ENCODE data around the gene TCTN2. TPM values are rescaled to one million over a fixed set of nuclear protein-coding genes. Genes with fewer than 3 reads are reported as not detected.

Gene TCTN2
- total RNA-seq, 1 donor from 2014 or later, result 9.2 TPM

DNA sequence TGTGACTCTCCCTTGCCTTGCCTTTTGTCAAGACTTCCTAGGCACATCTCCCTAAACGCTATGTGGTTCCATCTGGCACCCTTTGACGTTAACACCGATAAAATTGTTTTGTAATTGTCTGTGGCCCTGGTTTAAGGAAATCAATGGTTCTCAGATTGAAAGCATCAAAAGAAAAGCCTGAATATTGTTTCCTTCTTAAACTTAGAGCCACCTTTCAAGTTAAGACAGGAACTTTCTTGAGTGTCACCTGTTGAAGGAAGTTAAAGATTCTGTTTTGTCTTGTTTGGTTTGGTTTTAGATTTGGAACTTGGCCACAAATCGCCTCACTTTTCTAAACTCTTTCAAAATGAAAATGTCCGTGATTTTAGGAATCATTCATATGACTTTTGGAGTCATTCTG lies 76.4 kb downstream of the TCTN2 start:
- Histone ChIP-seq H2AFZ (ENCODE audit: low read depth, low read length) (no peak overlapping the region), H3K4me3 (ENCODE audit: insufficient read depth, low read depth, low read length) (no peak overlapping the region), H3K4me1 (ENCODE audit: insufficient read depth, low read length) (peaks cover 6% of the 10 kb centered on the region), H3K27me3 (ENCODE audit: insufficient read depth, low read length) (no peaks in the 10 kb centered on the region), H3K27ac (ENCODE audit: low read depth, low read length) (no peak overlapping the region), H4K20me1 (ENCODE audit: insufficient read depth, low read length) (peaks cover 8% of the 10 kb centered on the region), H3K36me3 (ENCODE audit: insufficient read depth, low read length) (peaks cover 24% of the 10 kb centered on the region), H3K79me2 (ENCODE audit: insufficient read depth, low read length) (no peaks in the 10 kb centered on the region), H3K4me2 (ENCODE audit: low read length) (no peak overlapping the region), H3K9me3 (ENCODE audit: insufficient read depth, low read depth, low read length) (no peaks in the 10 kb centered on the region), H3K9ac (ENCODE audit: low read length) (no peak overlapping the region)
- peaks cover 2% of the 10 kb centered on the region for H3K4me1 Mint-ChIP-seq (ENCODE audit: low read depth, unreplicated experiment)
- no peaks in the 10 kb centered on the region for H3K27me3 Mint-ChIP-seq (ENCODE audit: low read depth, unreplicated experiment)
- H3K27ac Mint-ChIP-seq (ENCODE audit: unreplicated experiment), result no peak overlapping the region
- TF ChIP-seq, protein P1, sequence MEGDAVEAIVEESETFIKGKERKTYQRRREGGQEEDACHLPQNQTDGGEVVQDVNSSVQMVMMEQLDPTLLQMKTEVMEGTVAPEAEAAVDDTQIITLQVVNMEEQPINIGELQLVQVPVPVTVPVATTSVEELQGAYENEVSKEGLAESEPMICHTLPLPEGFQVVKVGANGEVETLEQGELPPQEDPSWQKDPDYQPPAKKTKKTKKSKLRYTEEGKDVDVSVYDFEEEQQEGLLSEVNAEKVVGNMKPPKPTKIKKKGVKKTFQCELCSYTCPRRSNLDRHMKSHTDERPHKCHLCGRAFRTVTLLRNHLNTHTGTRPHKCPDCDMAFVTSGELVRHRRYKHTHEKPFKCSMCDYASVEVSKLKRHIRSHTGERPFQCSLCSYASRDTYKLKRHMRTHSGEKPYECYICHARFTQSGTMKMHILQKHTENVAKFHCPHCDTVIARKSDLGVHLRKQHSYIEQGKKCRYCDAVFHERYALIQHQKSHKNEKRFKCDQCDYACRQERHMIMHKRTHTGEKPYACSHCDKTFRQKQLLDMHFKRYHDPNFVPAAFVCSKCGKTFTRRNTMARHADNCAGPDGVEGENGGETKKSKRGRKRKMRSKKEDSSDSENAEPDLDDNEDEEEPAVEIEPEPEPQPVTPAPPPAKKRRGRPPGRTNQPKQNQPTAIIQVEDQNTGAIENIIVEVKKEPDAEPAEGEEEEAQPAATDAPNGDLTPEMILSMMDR (IDR thresholded peaks at IDR 0.05; ENCODE audit: insufficient read depth, low read depth, low read length), result no peak
- TF ChIP-seq EZH2 (IDR thresholded peaks at IDR 0.05; ENCODE audit: insufficient read depth, low read length), result no peak
- H3K9me3 Mint-ChIP-seq (ENCODE audit: unreplicated experiment), result no peaks in the 10 kb centered on the region
- no peak for DNase-seq (ENCODE audit: low read depth)
- no peak for FAIRE-seq
- H3K36me3 Mint-ChIP-seq (ENCODE audit: low read depth, unreplicated experiment), result peaks cover 12% of the 10 kb centered on the region
- no peak overlapping the region for H3K4me3 Mint-ChIP-seq (ENCODE audit: unreplicated experiment)

DNA sequence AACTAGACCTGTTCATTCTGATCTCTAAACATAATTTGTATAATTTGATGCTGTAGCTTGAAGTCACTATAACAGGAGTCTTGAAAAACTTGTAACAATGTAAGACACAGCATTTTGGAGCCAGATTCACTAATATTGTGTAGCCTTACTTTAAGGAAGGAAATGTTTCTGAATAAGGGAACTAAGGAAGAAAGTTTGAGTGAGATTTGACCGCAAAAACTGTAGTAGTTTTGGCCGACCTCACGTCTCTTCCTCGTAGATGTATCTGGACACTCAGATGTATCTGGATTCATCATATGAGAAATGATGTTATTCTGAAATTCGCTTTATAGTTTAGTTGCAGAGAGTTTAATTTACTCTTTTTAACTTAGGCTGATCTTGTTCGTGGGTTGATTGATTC lies 77.2 kb downstream of the TCTN2 start:
- Mint-ChIP-seq H3K9me3 (ENCODE audit: unreplicated experiment) (no peaks in the 10 kb centered on the region), H3K36me3 (ENCODE audit: low read depth, unreplicated experiment) (peaks cover 12% of the 10 kb centered on the region), H3K27ac (ENCODE audit: unreplicated experiment) (no peak overlapping the region), H3K27me3 (ENCODE audit: low read depth, unreplicated experiment) (no peaks in the 10 kb centered on the region), H3K4me3 (ENCODE audit: unreplicated experiment) (no peak overlapping the region), H3K4me1 (ENCODE audit: low read depth, unreplicated experiment) (peaks cover 2% of the 10 kb centered on the region)
- Histone ChIP-seq H3K4me1 (ENCODE audit: insufficient read depth, low read length) (peaks cover 6% of the 10 kb centered on the region), H3K27ac (ENCODE audit: low read depth, low read length) (no peak overlapping the region), H3K27me3 (ENCODE audit: insufficient read depth, low read length) (no peaks in the 10 kb centered on the region), H3K9ac (ENCODE audit: low read length) (no peak overlapping the region), H3K4me2 (ENCODE audit: low read length) (no peak overlapping the region), H4K20me1 (ENCODE audit: insufficient read depth, low read length) (peaks cover 8% of the 10 kb centered on the region), H2AFZ (ENCODE audit: low read depth, low read length) (no peak overlapping the region), H3K36me3 (ENCODE audit: insufficient read depth, low read length) (peaks cover 24% of the 10 kb centered on the region), H3K79me2 (ENCODE audit: insufficient read depth, low read length) (no peaks in the 10 kb centered on the region), H3K9me3 (ENCODE audit: insufficient read depth, low read depth, low read length) (no peaks in the 10 kb centered on the region), H3K4me3 (ENCODE audit: insufficient read depth, low read depth, low read length) (no peak overlapping the region)
- DNase-seq (ENCODE audit: low read depth) (no peak), FAIRE-seq (no peak)
- no peak for TF ChIP-seq EZH2 (IDR thresholded peaks at IDR 0.05; ENCODE audit: insufficient read depth, low read length)
- TF ChIP-seq, protein P1 (IDR thresholded peaks at IDR 0.05; ENCODE audit: insufficient read depth, low read depth, low read length), result no peak

DNA sequence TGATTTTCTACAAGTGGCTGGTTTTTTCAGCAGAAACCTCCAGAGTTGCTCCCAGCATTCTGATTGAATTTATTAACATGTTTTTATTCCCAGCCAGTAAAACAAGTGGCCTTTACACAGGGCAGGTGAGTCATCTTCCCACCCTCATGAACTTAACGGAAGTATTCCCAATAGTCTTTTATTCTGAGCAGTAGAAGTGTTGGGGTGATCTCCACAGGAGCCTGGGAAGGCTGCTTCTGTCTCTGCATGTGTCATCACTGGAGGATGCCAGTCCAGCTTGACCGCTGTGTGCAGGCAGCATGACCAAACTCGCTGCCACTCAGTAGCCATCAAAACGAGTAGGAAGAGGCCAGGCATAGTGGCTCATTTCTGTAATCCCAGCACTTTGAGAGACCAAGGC lies 77.7 kb downstream of the TCTN2 start:
- Histone ChIP-seq H2AFZ (ENCODE audit: low read depth, low read length) (no peak overlapping the region), H3K27ac (ENCODE audit: low read depth, low read length) (no peak overlapping the region), H3K4me2 (ENCODE audit: low read length) (no peak overlapping the region), H3K4me1 (ENCODE audit: insufficient read depth, low read length) (peaks cover 6% of the 10 kb centered on the region), H3K4me3 (ENCODE audit: insufficient read depth, low read depth, low read length) (no peak overlapping the region), H3K9me3 (ENCODE audit: insufficient read depth, low read depth, low read length) (no peaks in the 10 kb centered on the region), H3K79me2 (ENCODE audit: insufficient read depth, low read length) (no peaks in the 10 kb centered on the region), H3K27me3 (ENCODE audit: insufficient read depth, low read length) (no peaks in the 10 kb centered on the region), H4K20me1 (ENCODE audit: insufficient read depth, low read length) (peaks cover 8% of the 10 kb centered on the region), H3K36me3 (ENCODE audit: insufficient read depth, low read length) (peaks cover 22% of the 10 kb centered on the region), H3K9ac (ENCODE audit: low read length) (no peak overlapping the region)
- H3K4me1 Mint-ChIP-seq (ENCODE audit: low read depth, unreplicated experiment), result peaks cover 2% of the 10 kb centered on the region
- H3K36me3 Mint-ChIP-seq (ENCODE audit: low read depth, unreplicated experiment), result peaks cover 11% of the 10 kb centered on the region
- TF ChIP-seq EZH2 (IDR thresholded peaks at IDR 0.05; ENCODE audit: insufficient read depth, low read length), result no peak
- TF ChIP-seq, protein P1 (IDR thresholded peaks at IDR 0.05; ENCODE audit: insufficient read depth, low read depth, low read length), result no peak
- no peaks in the 10 kb centered on the region for H3K9me3 Mint-ChIP-seq (ENCODE audit: unreplicated experiment)
- DNase-seq (ENCODE audit: low read depth) (peak; percentile 46), FAIRE-seq (no peak)
- H3K27ac Mint-ChIP-seq (ENCODE audit: unreplicated experiment), result no peak overlapping the region
- no peak overlapping the region for H3K4me3 Mint-ChIP-seq (ENCODE audit: unreplicated experiment)
- no peaks in the 10 kb centered on the region for H3K27me3 Mint-ChIP-seq (ENCODE audit: low read depth, unreplicated experiment)

All from astrocyte (in vitro differentiated cells and primary cell).